GF-D8 (cell line): ENCODE results near the gene SYAP1.
"Not testable (repeated sequence)": the region's sequence is repeated elsewhere in the genome, so short reads cannot be mapped to it uniquely, and the experiment has no call there.

ENCODE experiments used
- DNase-seq: peaks from one replicate; lab custom pipeline; 2025; lab: John Stamatoyannopoulos, UW

The SYAP1 gene

DNA sequence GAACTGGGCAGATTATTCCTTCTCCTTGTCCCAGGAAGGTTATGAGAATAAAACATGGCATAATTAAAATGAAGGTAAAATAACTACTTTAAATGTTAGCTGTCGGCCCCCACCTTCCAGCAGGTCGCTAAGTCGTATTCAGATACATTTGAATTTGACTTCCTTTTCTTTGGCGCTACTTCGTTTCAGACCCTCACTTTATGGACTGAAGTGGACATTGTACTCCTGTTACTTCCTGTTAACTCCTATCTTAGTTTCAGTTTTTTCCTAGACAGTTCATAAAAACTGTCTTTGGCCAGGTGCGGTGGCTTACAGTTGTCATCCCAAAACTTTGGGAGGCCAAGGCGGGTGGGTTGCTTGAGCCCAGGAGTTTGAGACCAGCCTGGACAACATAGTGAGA, 5.7 kb downstream of the SYAP1 start:
- no peak for DNase-seq

DNA sequence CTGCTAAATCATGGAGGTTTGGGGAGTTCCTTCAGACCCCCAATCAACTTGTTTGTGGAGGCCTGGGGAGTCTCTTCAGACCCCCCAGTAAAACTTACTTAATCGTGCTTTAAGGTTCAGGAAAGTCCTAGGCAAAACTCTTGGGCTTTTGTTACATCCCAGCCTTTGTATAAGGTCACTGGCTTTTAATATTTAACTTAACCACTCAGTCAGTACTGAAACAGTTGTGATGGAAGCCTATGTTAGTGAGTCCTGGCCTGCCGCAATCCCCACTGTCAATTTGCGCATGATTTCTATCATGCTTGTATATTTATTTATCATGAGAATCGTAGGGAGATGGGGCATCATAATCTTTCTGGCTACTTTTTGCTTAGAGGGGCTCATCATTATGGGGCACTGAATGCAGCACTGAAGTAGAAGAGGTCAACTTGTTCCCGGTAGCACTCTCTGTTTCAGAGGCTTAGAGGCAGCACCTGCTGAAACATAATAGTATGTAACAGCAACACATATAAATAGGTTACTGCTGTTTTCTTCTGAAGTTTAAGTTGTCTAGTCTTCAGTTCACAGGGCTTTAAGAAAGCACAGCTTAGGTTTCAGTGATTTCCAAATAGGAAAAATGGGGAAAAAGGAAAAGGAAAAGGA, 7.1 kb downstream of the SYAP1 start:
- DNase-seq = not testable (repeated sequence)

DNA sequence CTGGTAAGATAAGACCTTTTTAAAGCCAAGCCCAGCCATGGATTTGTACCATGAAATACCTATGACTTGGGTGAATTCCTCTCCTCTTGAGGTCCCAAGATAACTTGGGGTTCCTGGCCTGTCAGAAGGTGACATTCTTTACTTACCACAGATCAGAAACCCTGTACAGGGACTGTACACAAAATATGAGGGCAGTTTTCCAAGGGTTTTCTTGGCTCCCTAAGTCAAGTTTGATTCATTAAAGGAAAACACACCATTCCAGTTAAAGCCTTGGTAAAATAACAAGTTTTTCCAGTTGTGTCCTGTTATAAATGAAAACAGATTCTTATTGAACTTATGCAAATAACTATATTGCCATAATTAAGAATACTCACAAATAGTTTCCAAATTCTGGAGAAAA, 8.2 kb downstream of the SYAP1 start:
- DNase-seq = no peak

- no peak for DNase-seq
Measured at GRCh38 chrX:16730450-16730849, 11.0 kb downstream of the SYAP1 start.

DNA sequence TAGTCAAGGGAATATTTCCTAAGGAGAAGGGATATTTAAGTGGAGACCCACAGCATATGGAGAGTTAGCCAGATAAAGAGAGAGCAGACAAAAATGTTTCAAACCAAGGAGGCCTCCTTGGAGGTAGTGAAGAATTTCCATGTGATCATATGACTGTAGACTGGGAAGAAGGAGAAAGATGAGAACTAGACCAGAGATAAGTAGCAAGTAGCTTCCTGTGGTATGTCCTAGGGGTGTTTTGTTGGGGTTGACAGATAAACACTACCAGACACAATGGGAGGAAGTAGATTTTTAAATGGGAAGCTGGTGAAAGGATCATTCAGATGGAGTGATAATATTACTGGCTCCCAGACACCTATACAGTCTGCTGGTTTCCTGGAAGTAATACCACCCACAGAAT, 13.6 kb downstream of the SYAP1 start:
- DNase-seq = no peak

- no peak for DNase-seq
Measured at GRCh38 chrX:16737024-16737423, 17.6 kb downstream of the SYAP1 start.

GRCh38 chrX:16739574-16739973, 20.2 kb downstream of the SYAP1 start:
- DNase-seq = no peak

- DNase-seq = no peak
Measured at GRCh38 chrX:16743604-16744325, 24.4 kb downstream of the SYAP1 start.

DNA sequence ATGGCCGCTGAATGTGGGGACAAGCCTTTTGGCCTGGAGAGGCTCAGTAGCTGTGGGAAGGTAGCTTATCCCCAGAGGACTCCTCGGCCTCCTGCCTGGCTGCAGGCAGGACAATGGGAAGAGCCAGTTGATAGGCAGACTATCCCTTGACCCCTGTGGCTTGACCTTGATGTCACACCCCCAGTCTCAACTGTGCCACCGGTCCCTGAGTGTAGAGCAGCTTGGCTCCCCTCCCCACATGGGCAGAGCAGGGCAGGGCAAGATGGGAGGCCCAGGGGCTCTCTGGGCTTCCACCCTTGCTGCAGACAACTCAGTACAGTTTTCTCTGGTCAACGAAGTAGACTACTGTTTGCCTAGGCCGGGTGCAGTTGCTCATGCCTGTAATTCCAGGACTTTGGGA, 25.7 kb downstream of the SYAP1 start:
- no peak for DNase-seq

- DNase-seq = no peak
Measured at GRCh38 chrX:16745659-16746058, 26.2 kb downstream of the SYAP1 start.

GRCh38 chrX:16748425-16748824, 29.0 kb downstream of the SYAP1 start:
- DNase-seq = no peak

DNA sequence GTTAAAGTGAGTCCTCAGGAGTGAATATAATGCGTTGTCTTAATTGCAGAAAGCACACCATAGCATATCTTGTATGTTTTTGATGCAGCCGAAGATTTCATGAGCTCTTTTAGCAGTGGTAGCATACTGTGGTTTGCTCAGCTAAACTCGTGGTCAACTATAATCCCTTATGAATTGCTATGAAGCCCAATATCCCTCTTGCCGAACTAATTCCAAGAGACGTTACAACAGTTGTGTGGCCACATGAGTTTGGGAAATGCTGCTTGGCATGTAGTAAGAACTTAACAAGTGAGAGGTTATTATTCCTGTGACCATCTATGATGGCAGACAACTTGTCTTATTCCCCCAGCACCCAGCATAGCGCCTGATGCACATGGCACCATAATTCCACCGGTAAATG, 30.7 kb downstream of the SYAP1 start:
- no peak for DNase-seq

- DNase-seq = no peak
Measured at GRCh38 chrX:16754019-16754418, 34.6 kb downstream of the SYAP1 start.

DNA sequence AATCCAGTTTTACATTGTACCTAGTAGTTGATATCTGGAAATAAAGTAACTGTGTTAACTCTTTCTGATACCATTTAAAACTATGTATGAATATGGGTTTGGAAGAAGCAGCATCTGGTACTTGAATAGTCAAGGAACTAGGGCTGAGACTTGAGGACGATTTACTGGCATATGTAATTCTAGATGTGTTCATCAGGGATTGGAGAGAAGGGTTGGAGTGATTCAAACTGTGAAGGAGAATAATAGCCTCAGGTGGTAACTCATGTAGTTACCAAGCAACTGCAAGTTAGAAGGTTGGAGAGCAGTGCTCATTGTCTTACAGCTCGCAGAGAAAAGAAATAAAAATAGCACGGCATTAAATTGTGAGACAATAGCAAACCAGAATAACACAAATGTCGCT, 37.3 kb downstream of the SYAP1 start:
- no peak for DNase-seq

DNA sequence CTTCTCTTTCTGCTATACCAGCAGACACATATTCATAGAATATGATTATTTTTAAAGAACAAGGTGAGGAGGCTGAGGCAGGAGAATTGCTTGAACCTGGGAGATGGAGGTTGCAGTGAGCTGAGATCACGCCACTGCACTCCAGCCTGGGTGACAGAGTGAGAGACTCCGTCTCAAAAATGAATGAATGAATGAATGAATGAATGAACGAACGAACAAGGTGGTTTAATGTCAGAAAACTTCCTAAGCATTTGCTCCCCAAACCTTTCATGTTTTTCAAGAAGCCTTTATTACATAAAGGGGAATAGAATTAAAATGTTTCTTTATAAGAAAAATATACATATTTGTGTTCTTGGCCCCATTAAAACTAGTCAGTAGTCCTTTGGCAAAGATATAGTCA, 42.1 kb downstream of the SYAP1 start:
- not testable (repeated sequence) for DNase-seq

- no peak for DNase-seq
Measured at GRCh38 chrX:16762579-16762978, 43.2 kb downstream of the SYAP1 start.

GRCh38 chrX:16765594-16765993, 46.2 kb downstream of the SYAP1 start:
- no peak for DNase-seq

DNA sequence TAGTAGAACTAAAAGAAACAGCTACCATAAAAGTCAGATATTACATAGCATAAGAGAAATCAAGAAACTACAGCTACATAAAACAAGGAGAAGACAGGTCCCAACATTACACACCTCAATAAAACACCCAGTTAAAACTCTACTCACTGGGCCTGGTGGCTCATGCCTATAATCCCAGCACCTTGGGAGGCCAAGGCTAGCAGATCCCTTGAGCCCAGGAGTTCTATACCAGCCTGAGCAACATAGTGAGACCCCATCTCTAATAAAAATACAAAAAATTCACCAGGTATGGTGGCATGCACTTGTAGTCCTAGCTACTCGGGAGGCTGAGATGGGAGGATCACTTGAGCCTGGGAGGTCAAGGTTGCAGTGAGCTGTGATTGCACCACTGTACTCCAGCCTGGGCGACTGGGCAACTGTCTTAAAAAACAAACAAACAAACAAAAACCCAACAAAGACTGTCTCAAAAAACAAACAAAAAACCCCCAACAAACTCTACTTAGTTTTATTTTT, 51.6 kb downstream of the SYAP1 start:
- no peak for DNase-seq

DNA sequence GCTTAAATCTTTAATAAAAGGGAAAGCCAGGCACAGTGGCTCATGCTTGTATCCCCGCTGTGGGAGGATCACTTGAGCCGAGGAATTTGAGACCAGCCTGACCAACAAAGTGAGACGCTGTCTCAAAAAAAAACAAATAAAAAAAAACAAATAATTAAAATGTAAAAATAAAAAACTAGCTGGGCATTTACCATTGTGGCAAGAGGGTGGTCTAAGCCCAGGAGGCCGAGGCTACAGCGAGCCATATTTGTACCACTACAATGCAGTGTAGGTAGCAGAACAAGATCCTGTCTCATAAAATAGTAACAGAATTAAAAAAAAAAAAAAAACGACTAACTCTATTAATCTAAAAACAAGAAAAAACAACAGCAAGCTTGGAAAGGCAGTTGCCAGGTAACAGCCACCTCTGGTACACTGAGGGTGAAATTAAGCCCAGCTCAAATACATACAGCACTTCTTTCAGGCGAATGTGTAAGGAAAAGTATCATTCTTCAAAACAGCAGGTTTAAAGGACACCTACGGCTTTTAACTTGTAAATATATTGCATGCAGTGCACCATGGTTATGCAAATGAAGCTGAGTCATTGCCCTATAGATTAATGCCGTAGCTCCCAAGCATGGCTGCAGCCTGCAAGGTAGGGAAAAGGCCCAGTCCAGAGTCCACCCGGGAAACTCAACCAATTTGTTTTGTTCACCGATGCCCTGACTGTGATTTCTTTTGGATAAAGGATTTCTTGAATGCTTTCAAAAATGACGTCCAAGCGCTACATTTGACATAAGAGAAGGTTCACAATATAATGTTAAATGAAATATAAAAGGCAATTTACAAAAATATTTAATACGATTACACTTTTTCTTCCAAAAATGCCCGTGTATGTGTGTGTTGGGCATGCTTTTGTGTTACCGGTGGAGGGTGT, 52.3 kb downstream of the SYAP1 start:
- no peak for DNase-seq

- DNase-seq = no peak
Measured at GRCh38 chrX:16772460-16772859, 53.0 kb downstream of the SYAP1 start.

DNA sequence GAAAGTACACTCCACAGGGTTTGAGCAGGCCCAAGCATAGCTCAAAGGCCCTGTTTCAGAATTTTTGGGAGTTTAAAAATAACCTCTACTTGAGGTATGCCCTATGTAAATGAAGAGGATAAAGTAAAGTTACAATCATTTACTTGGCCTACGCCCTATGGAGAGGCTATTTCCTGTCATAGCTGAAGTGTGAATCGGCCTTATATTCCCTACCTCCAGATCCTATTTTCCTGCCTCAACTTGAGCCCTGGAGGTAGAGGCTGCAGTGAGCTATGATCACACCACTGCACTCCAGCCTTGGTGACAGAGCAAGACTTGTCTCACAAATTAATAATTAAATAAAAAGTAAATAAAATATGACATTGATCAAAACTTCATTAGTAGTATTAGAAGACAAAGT, 55.3 kb downstream of the SYAP1 start:
- no peak for DNase-seq

DNA sequence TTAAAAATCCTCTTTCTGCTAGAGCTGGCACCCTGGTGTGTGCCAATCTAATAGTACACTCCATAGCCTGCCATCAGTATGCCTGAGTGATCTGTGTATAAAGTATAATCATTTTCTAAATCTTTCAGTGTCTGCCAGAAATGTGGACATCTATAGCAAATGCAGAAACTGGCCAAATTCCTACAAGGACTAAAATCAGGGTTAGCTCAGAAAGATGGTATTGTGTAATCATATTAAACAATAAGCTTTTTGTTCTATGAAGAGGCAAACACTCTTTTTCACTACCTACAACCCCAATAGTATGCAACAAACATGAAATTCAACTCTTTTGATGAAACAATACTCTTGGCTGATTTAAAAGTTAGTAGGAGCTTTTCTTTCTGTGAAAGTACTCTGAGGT, 59.1 kb downstream of the SYAP1 start:
- DNase-seq = no peak

DNA sequence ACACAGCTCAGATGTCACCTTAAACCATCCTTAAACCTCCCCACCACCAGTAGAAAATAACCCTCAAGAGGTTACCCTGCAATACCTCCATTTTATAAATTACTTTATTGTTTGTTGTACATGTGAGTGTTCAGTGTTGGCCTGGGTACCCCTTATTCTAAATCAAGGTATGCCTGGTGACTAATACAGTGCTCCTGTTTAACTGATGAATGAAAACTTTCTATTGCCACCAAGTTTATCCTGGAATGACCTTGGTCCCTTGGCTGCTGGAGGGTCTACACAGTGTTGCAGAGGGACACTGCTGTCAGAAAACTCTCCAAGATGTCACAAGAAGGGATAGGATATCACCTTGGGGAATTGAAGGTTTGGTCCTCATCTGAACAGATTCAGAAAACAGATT, 59.6 kb downstream of the SYAP1 start:
- DNase-seq = no peak
